ENCODE results near the gene FAM163A.

DNA sequence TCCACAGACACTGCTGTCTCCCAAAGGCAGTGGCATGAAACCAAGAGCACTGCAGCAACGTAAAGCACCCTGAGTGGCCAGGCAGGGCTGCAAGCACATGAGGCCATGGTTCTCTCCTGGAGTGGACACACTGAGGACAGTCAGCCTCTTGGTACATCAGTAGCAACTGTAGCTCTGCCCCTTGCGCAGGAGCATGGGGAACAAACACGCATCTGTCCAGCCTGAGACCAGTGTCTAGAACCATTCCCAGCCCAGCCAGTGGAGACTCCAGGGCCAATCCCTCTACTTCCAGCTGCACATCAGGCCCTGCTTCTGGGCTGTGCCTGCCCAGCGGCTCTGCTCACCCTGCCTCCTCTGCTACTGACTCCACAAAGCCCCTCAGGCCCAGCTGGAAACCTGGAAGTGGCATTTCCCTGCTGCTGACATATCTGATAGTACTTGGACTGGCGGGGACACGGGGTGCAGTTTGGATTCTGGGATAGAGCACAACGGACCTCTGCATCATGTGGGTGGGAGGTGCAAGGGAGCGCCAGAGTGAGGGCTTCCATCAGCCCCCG is 85.5 kb downstream of the FAM163A start:
- TF ChIP-seq EZH2 (IDR thresholded peaks at IDR 0.05) (no peak), POLR2AphosphoS5 (IDR thresholded peaks at IDR 0.05; ENCODE audit: borderline replicate concordance, low read depth, low read length) (no peak)

Measured in SK-N-MC (cell line).